ENCODE measurements around the gene IGFBP2. TPM values are rescaled to one million over a fixed set of nuclear protein-coding genes. Genes with fewer than 3 reads are reported as not detected.

The IGFBP2 gene
- total RNA-seq, 3 donors from 2014 or later = 16.0 to 131 (median 115) TPM

- H3K27ac ChIP-seq = peak overlapping the region; percentile 85 to 90
- H3K36me3 ChIP-seq = no peaks in the 10 kb centered on the region
- peak; percentile 74 to 77 for DNase-seq (ENCODE audit: low spot score in 2 of 2)
- H3K27me3 ChIP-seq = no peaks in the 10 kb centered on the region
- intact Hi-C loops (cut with DNase I; ENCODE audit: low total_unique reads) = loop anchor here (10.0 kb wide), 1 partner anchor 824 kb away; no protein-coding TSS in a partner anchor
- TF ChIP-seq POLR2AphosphoS5 (IDR thresholded peaks at IDR 0.05) (peak in 2 of 3 donors; percentile 15 to 40), POLR2A (IDR thresholded peaks at IDR 0.05) (no peak)
- no peaks in the 10 kb centered on the region for H3K9me3 ChIP-seq
- H3K4me1 ChIP-seq = peaks cover 3 to 17% of the 10 kb centered on the region in 2 donors
- peak overlapping the region; percentile 61 to 72 (median 69) for H3K4me3 ChIP-seq
These were observed 57.9 kb downstream of the IGFBP2 start for GRCh38 chr2:216690853-216691741.

GRCh38 chr2:216692636-216693413 lies 59.6 kb downstream of the IGFBP2 start:
- peak; percentile 68 to 72 for DNase-seq (ENCODE audit: low spot score in 2 of 2)
- intact Hi-C loops (cut with DNase I; ENCODE audit: low total_unique reads) = loop anchor here (10.0 kb wide), 1 partner anchor 822 kb away; no protein-coding TSS in a partner anchor
- H3K4me1 ChIP-seq = peaks cover 3 to 17% of the 10 kb centered on the region in 2 donors

GRCh38 chr2:216693414-216694080 lies 60.3 kb downstream of the IGFBP2 start:
- no peak for DNase-seq (ENCODE audit: low spot score in 2 of 2)
- Histone ChIP-seq H3K27ac (peak overlapping the region; percentile 80 to 85), H3K27me3 (no peaks in the 10 kb centered on the region), H3K4me3 (peak overlapping the region; percentile 61 to 72 (median 69)), H3K9me3 (no peaks in the 10 kb centered on the region), H3K36me3 (no peaks in the 10 kb centered on the region), H3K4me1 (peaks cover 3 to 17% of the 10 kb centered on the region in 2 donors)
- intact Hi-C loops (cut with DNase I; ENCODE audit: low total_unique reads) = loop anchor here (10.0 kb wide), 1 partner anchor 821 kb away; no protein-coding TSS in a partner anchor
- TF ChIP-seq POLR2A (IDR thresholded peaks at IDR 0.05) (no peak), POLR2AphosphoS5 (IDR thresholded peaks at IDR 0.05) (no peak), CTCF (IDR thresholded peaks at IDR 0.05) (no peak)

More at GRCh38 chr2:216692636-216693413, 59.6 kb downstream of the IGFBP2 start:
- Histone ChIP-seq H3K36me3 (no peaks in the 10 kb centered on the region), H3K4me3 (peak overlapping the region; percentile 61 to 72 (median 69)), H3K27ac (peak overlapping the region; percentile 85 to 90), H3K9me3 (no peaks in the 10 kb centered on the region), H3K27me3 (no peaks in the 10 kb centered on the region)
- TF ChIP-seq POLR2A (IDR thresholded peaks at IDR 0.05) = no peak
- TF ChIP-seq CTCF (IDR thresholded peaks at IDR 0.05) = no peak
- no peak for TF ChIP-seq POLR2AphosphoS5 (IDR thresholded peaks at IDR 0.05)

GRCh38 chr2:216694082-216694825 lies 61.0 kb downstream of the IGFBP2 start:
- H3K4me1 ChIP-seq = peaks cover 3 to 17% of the 10 kb centered on the region in 2 donors
- peak overlapping the region; percentile 61 to 72 (median 69) for H3K4me3 ChIP-seq
- no peaks in the 10 kb centered on the region for H3K27me3 ChIP-seq
- H3K9me3 ChIP-seq = no peaks in the 10 kb centered on the region
- intact Hi-C loops (cut with DNase I; ENCODE audit: low total_unique reads) = loop anchor here (10.0 kb wide), 1 partner anchor 821 kb away; no protein-coding TSS in a partner anchor
- DNase-seq (ENCODE audit: low spot score in 2 of 2) = no peak
- peak overlapping the region; percentile 80 to 85 for H3K27ac ChIP-seq
- no peaks in the 10 kb centered on the region for H3K36me3 ChIP-seq
- no peak for TF ChIP-seq CTCF (IDR thresholded peaks at IDR 0.05)
- TF ChIP-seq POLR2A (IDR thresholded peaks at IDR 0.05) = no peak
- TF ChIP-seq POLR2AphosphoS5 (IDR thresholded peaks at IDR 0.05) = no peak

All from breast epithelium (tissue), 4 donors.